ENCODE measurements around the gene CEP41.

The CEP41 gene

GRCh38 chr7:130372402-130373165 is 68.2 kb downstream of the CEP41 start:
- no peak for DNase-seq (ENCODE audit: low read depth in 2 of 2, low spot score in 1 of 2)

- no peak for DNase-seq (ENCODE audit: low read depth in 2 of 2, low spot score in 1 of 2)
These were observed 69.8 kb downstream of the CEP41 start for GRCh38 chr7:130371046-130371445.

GRCh38 chr7:130369831-130370550 is 70.8 kb downstream of the CEP41 start:
- DNase-seq (ENCODE audit: low read depth in 2 of 2, low spot score in 1 of 2) = no peak

- DNase-seq (ENCODE audit: low read depth in 2 of 2, low spot score in 1 of 2) = no peak
These were observed 71.6 kb downstream of the CEP41 start for GRCh38 chr7:130369110-130369711.

GRCh38 chr7:130367836-130368746 is 72.7 kb downstream of the CEP41 start:
- DNase-seq (ENCODE audit: low read depth in 2 of 2, low spot score in 1 of 2) = no peak

GRCh38 chr7:130367088-130367755 is 73.6 kb downstream of the CEP41 start:
- DNase-seq (ENCODE audit: low read depth in 2 of 2, low spot score in 1 of 2) = no peak

GRCh38 chr7:130366564-130366963 is 74.3 kb downstream of the CEP41 start:
- no peak for DNase-seq (ENCODE audit: low read depth in 2 of 2, low spot score in 1 of 2)

- no peak for DNase-seq (ENCODE audit: low read depth in 2 of 2, low spot score in 1 of 2)
These were observed 75.0 kb downstream of the CEP41 start for GRCh38 chr7:130365511-130366441.

GRCh38 chr7:130365088-130365487 is 75.7 kb downstream of the CEP41 start:
- DNase-seq (ENCODE audit: low read depth in 2 of 2, low spot score in 1 of 2) = no peak

- no peak for DNase-seq (ENCODE audit: low read depth in 2 of 2, low spot score in 1 of 2)
These were observed 76.4 kb downstream of the CEP41 start for GRCh38 chr7:130364451-130364850.

GRCh38 chr7:130363026-130363847 is 77.6 kb downstream of the CEP41 start:
- no peak for DNase-seq (ENCODE audit: low read depth in 2 of 2, low spot score in 1 of 2)

GRCh38 chr7:130362251-130362816 is 78.5 kb downstream of the CEP41 start:
- no peak for DNase-seq (ENCODE audit: low read depth in 2 of 2, low spot score in 1 of 2)

GRCh38 chr7:130361681-130362080 is 79.1 kb downstream of the CEP41 start:
- no peak for DNase-seq (ENCODE audit: low read depth in 2 of 2, low spot score in 1 of 2)

GRCh38 chr7:130360518-130360917 is 80.3 kb downstream of the CEP41 start:
- DNase-seq (ENCODE audit: low read depth in 2 of 2, low spot score in 1 of 2) = no peak

GRCh38 chr7:130359276-130359857 is 81.4 kb downstream of the CEP41 start:
- DNase-seq (ENCODE audit: low read depth in 2 of 2, low spot score in 1 of 2) = no peak

- no peak for DNase-seq (ENCODE audit: low read depth in 2 of 2, low spot score in 1 of 2)
These were observed 82.3 kb downstream of the CEP41 start for GRCh38 chr7:130358471-130358870.

- DNase-seq (ENCODE audit: low read depth in 2 of 2, low spot score in 1 of 2) = no peak
These were observed 83.8 kb downstream of the CEP41 start for GRCh38 chr7:130356876-130357611.
